Activated T-cell treated with anti-CD3 and anti-CD28 coated beads for 1 hour (primary cell): ENCODE measurements around the gene USP17L25.
"Not testable (repeated sequence)": the region's sequence is repeated elsewhere in the genome, so short reads cannot be mapped to it uniquely, and the experiment has no call there.

Experiments used
- DNase-seq: peaks from one replicate; pipeline ENCODE4 v3.0.0-alpha.2; 2020; ENCODE audit warnings: low read depth

Gene USP17L25

GRCh38 chr4:9329611-9330010 is at the start of gene USP17L25:
TSS of gene USP17L25 (plus strand) at chr4:9329911. CDS start at chr4:9329911, 0 bp downstream.
- not testable (repeated sequence) for DNase-seq

- DNase-seq: not testable (repeated sequence)
Measured at GRCh38 chr4:9324191-9324590, 5.5 kb upstream of the USP17L25 start.

- not testable (repeated sequence) for DNase-seq
Measured at GRCh38 chr4:9324865-9325264, 4.8 kb upstream of the USP17L25 start, which contains the start of gene USP17L24. TSS of gene USP17L24 (plus strand) at chr4:9325165. CDS start at chr4:9325165, 0 bp downstream.

GRCh38 chr4:9334358-9334757 is 4.6 kb downstream of the USP17L25 start, which contains the start of gene USP17L26:
TSS of gene USP17L26 (plus strand) at chr4:9334658. CDS start at chr4:9334658, 0 bp downstream.
- DNase-seq: not testable (repeated sequence)

- DNase-seq: not testable (repeated sequence)
Measured at GRCh38 chr4:9339103-9339502, 9.4 kb downstream of the USP17L25 start, which contains the start of gene USP17L5. TSS of gene USP17L5 (plus strand) at chr4:9339403. CDS start at chr4:9339403, 0 bp downstream.

GRCh38 chr4:9343848-9344247 is 14.1 kb downstream of the USP17L25 start, which contains the start of gene USP17L27:
TSS of gene USP17L27 (plus strand) at chr4:9344148. CDS start at chr4:9344148, 0 bp downstream.
- not testable (repeated sequence) for DNase-seq

GRCh38 chr4:9348593-9348992 is 18.9 kb downstream of the USP17L25 start, which contains the start of gene USP17L28:
TSS of gene USP17L28 (plus strand) at chr4:9348893. CDS start at chr4:9348893, 0 bp downstream.
- DNase-seq: not testable (repeated sequence)

- not testable (repeated sequence) for DNase-seq
Measured at GRCh38 chr4:9350866-9351265, 21.2 kb downstream of the USP17L25 start.

- not testable (repeated sequence) for DNase-seq
Measured at GRCh38 chr4:9353338-9353737, 23.6 kb downstream of the USP17L25 start, which contains the start of gene USP17L29. TSS of gene USP17L29 (plus strand) at chr4:9353638. CDS start at chr4:9353638, 0 bp downstream.

- DNase-seq: not testable (repeated sequence)
Measured at GRCh38 chr4:9362829-9363228, 33.1 kb downstream of the USP17L25 start, which contains the start of gene USP17L30. TSS of gene USP17L30 (plus strand) at chr4:9363129. CDS start at chr4:9363129, 0 bp downstream.

GRCh38 chr4:9379881-9380280 is 50.2 kb downstream of the USP17L25 start:
- DNase-seq: not testable (repeated sequence)
